Placental epithelial cell (primary cell): ENCODE results near the gene OR10P1. TPM values are rescaled to one million over a fixed set of nuclear protein-coding genes. Genes with fewer than 3 reads are reported as not detected.

Experiments used
- small RNA-seq: library from RNA; depleted of rRNA; stranded (forward); fragments of <200 nt; gene quantifications from one replicate; pipeline ENCODE3, GENCODE V24; 2012
- total RNA-seq: library from RNA; depleted of rRNA; stranded (reverse); fragments of >200 nt; gene quantifications from 2 replicates; pipeline ENCODE4 v1.2.3, GENCODE V29; 2012

OR10P1 gene
- total RNA-seq: not detected in 2 replicates

DNA sequence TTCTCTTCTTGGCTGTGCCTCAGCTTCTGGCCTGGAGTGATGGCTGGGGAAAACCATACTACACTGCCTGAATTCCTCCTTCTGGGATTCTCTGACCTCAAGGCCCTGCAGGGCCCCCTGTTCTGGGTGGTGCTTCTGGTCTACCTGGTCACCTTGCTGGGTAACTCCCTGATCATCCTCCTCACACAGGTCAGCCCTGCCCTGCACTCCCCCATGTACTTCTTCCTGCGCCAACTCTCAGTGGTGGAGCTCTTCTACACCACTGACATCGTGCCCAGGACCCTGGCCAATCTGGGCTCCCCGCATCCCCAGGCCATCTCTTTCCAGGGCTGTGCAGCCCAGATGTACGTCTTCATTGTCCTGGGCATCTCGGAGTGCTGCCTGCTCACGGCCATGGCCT lies at the start of gene OR10P1:
OR10P1 (plus strand) TSS at position 40 of the 400 bp plus-strand sequence; CDS start at position 40, 0 bp downstream.

Small RNA genes within 50 kb of the gene (small RNA-seq; reads per million reads assigned to genes)
- not detected for gene AC009779.5

Other genes starting within 250 kb of the OR10P1 start
- gene OR6C65, start 236.4 kb upstream of the OR10P1 start, total RNA-seq: not detected in 2 replicates
- gene OR6C76, start 210.6 kb upstream of the OR10P1 start, total RNA-seq: not detected in 2 replicates
- gene OR6C2, start 192.8 kb upstream of the OR10P1 start, total RNA-seq: not detected in 2 replicates
- not detected in 2 replicates for gene OR6C70, start 166.8 kb upstream of the OR10P1 start, total RNA-seq
- gene OR6C68, start 144.5 kb upstream of the OR10P1 start, total RNA-seq: not detected in 2 replicates
- not detected in 2 replicates for gene OR6C4, start 87.3 kb upstream of the OR10P1 start, total RNA-seq
- gene OR2AP1, start 64.4 kb upstream of the OR10P1 start, total RNA-seq: not detected in 2 replicates
- 0.22 and 0.39 TPM in 2 replicates for gene ITGA7, start 71.0 kb downstream of the OR10P1 start, total RNA-seq
- gene BLOC1S1, start 79.2 kb downstream of the OR10P1 start, total RNA-seq: 33.4 and 64.9 TPM in 2 replicates
- 2.3 and 5.9 TPM in 2 replicates for gene RDH5, start 83.5 kb downstream of the OR10P1 start, total RNA-seq
- gene CD63, start 92.1 kb downstream of the OR10P1 start, total RNA-seq: 692 and 1,100 TPM in 2 replicates
- gene GDF11, start 106.2 kb downstream of the OR10P1 start, total RNA-seq: 1.6 and 5.3 TPM in 2 replicates
- gene SARNP, start 180.8 kb downstream of the OR10P1 start, total RNA-seq: 45.9 and 68.3 TPM in 2 replicates
- 19.2 and 36.0 TPM in 2 replicates for gene ORMDL2, start 181.1 kb downstream of the OR10P1 start, total RNA-seq
- gene DNAJC14, start 192.7 kb downstream of the OR10P1 start, total RNA-seq: 42.8 and 55.3 TPM in 2 replicates
- gene MMP19, start 206.0 kb downstream of the OR10P1 start, total RNA-seq: 4.7 and 4.9 TPM in 2 replicates